HepG2 (cell line): ENCODE results near the gene NOL4L. TPM values are rescaled to one million over a fixed set of nuclear protein-coding genes. Genes with fewer than 3 reads are reported as not detected.

ENCODE experiments used
- AKAP8 ChIP-seq: sonication (generic); formaldehyde crosslinking; IDR thresholded peaks from 2 replicates; pipeline ENCODE4 v1.5.1; 2020; ENCODE audit warnings: mild to moderate bottlenecking, missing genetic modification reagents
- CEBPZ ChIP-seq: IDR thresholded peaks from 2 replicates; pipeline ENCODE4 v1.6.1; 2012; ENCODE audit warnings: low read length, improper control_type of control experiment
- ELF4 ChIP-seq: sonication (generic); formaldehyde crosslinking; IDR thresholded peaks from 2 replicates; pipeline ENCODE4 v1.5.0; 2020; ENCODE audit warnings: missing genetic modification reagents, mild to moderate bottlenecking, moderate library complexity, borderline replicate concordance
- HMG20A ChIP-seq: IDR thresholded peaks from 2 replicates; pipeline ENCODE4 v1.6.1; 2016; ENCODE audit warnings: borderline replicate concordance
- IRF2 ChIP-seq: IDR thresholded peaks from 2 replicates; pipeline ENCODE4 v1.6.1; 2018; ENCODE audit warnings: missing genetic modification reagents, missing compliant biosample characterization
- KDM5A ChIP-seq: fragments of 200-600 bp; sonication (generic); IDR thresholded peaks from 2 replicates; pipeline ENCODE4 v1.7.0; 2018; ENCODE audit warnings: antibody characterized with exemption, mild to moderate bottlenecking, low read length, borderline replicate concordance
- KLF15 ChIP-seq: sonication (generic); formaldehyde crosslinking; IDR thresholded peaks from 2 replicates; pipeline ENCODE4 v1.8.1; 2023; ENCODE audit warnings: borderline replicate concordance, mild to moderate bottlenecking, inconsistent platforms, missing genetic modification reagents, mixed read lengths
- MTA1 ChIP-seq: sonication (generic); formaldehyde crosslinking; IDR thresholded peaks from 2 replicates; pipeline ENCODE4 v1.4.0; 2020; ENCODE audit warnings: missing genetic modification reagents, mild to moderate bottlenecking, borderline replicate concordance
- MXD1 ChIP-seq: sonication (generic); formaldehyde crosslinking; IDR thresholded peaks from 2 replicates; pipeline ENCODE4 v1.4.0; 2020; ENCODE audit warnings: mild to moderate bottlenecking, missing genetic modification reagents
- MYC ChIP-seq: sonication (generic); formaldehyde crosslinking; IDR thresholded peaks from 2 replicates; pipeline ENCODE4 v1.9.0; 2021; ENCODE audit warnings: missing genetic modification reagents, borderline replicate concordance
- PHF8 ChIP-seq: sonication (generic); formaldehyde crosslinking; IDR thresholded peaks from 2 replicates; pipeline ENCODE4 v1.5.0; 2020; ENCODE audit warnings: missing genetic modification reagents
- REPIN1 ChIP-seq: sonication (generic); formaldehyde crosslinking; IDR thresholded peaks from 2 replicates; pipeline ENCODE4 v1.8.0; 2022; ENCODE audit warnings: missing genetic modification reagents, low read depth, mild to moderate bottlenecking, borderline replicate concordance
- SMAD1 ChIP-seq: sonication (generic); formaldehyde crosslinking; IDR thresholded peaks from 2 replicates; pipeline ENCODE4 v1.4.0; 2020; ENCODE audit warnings: missing genetic modification reagents, low read depth, mild to moderate bottlenecking, borderline replicate concordance
- SOX13 ChIP-seq, 3 experiments: fragments of 450-650 bp in 1 of 3; sonication (generic) in 1 of 3; formaldehyde crosslinking in 1 of 3; IDR thresholded peaks in 2 of 3; conservative IDR thresholded peaks in 1 of 3; 2 replicates each; pipeline versions ENCODE4 v1.5.0 to v1.6.1; 2016 to 2020; ENCODE audit warnings: antibody characterized with exemption in 1 of 3, mild to moderate bottlenecking in 1 of 3, missing compliant biosample characterization in 1 of 3, missing genetic modification reagents in 1 of 3, moderate library complexity in 1 of 3
- SOX5 ChIP-seq: IDR thresholded peaks from 2 replicates; pipeline ENCODE4 v1.6.1; 2016; ENCODE audit warnings: borderline replicate concordance
- XBP1 ChIP-seq: sonication (generic); formaldehyde crosslinking; IDR thresholded peaks from 2 replicates; pipeline ENCODE4 v1.5.0; 2020; ENCODE audit warnings: missing genetic modification reagents
- ZFP91 ChIP-seq: sonication (generic); formaldehyde crosslinking; IDR thresholded peaks from 2 replicates; pipeline ENCODE4 v1.9.0; 2022; ENCODE audit warnings: missing genetic modification reagents, mild to moderate bottlenecking, borderline replicate concordance
- ZNF121 ChIP-seq: sonication (generic); formaldehyde crosslinking; IDR thresholded peaks from 2 replicates; pipeline ENCODE4 v1.5.0; 2020; ENCODE audit warnings: mild to moderate bottlenecking, missing genetic modification reagents
- ZNF44 ChIP-seq: sonication (generic); formaldehyde crosslinking; IDR thresholded peaks from 2 replicates; pipeline ENCODE4 v1.5.1; 2020; ENCODE audit warnings: mild to moderate bottlenecking, missing genetic modification reagents
- polyA plus RNA-seq, 8 experiments: library from polyadenylated mRNA; depleted of rRNA in 3 of 8; stranded (reverse) in 7 of 8; unstranded in 1 of 8; fragments of >200 nt; fragmentation: Illumina TruSeq in 4 of 8; extraction: Trizol in 4 of 8; gene quantifications; 2 replicates each; pipeline versions ENCODE4 v1.2.1 to v1.2.3, GENCODE V29; 2011 to 2016; ENCODE audit warnings: low read depth in 4 of 8, missing spikeins in 1 of 8, mixed read lengths in 1 of 8; ENCODE audit not compliant: insufficient read depth in 1 of 8
- total RNA-seq, 5 experiments: library from RNA; depleted of rRNA; stranded (reverse); fragments of >200 nt; fragmentation: Illumina TruSeq; extraction: Trizol; gene quantifications; 2 replicates each; pipeline ENCODE4 v1.2.3, GENCODE V29; 2016; ENCODE audit warnings: low read depth in 1 of 5

Gene NOL4L
- total and polyA plus RNA-seq, 2 of the 13 experiments (the other 11 are each of a cell fraction or from before 2014, with no cell fraction given): 16.6 to 35.4 TPM

GRCh38 chr20:32474967-32475811 lies 109.9 kb downstream of the NOL4L start (continued):
- TF ChIP-seq ZNF121 (CRISPR knock-in tag) (peak; percentile 64; the same call in 1 of the 2 replicates), CEBPZ (no peak), KLF15 (peak; percentile 45; the same call in 1 of the 2 replicates), SOX5 (CRISPR knock-in tag) (peak; percentile 54), SOX13 (IDR thresholded peaks at IDR 0.05) (no peak), SOX13 (CRISPR knock-in tag; conservative IDR thresholded peaks at IDR 0.05 in 1 of 2, IDR thresholded peaks at IDR 0.05 in 1 of 2) (peak in 1 of 2 experiments; percentile 47; a peak in 2 of 4 replicates), IRF2 (CRISPR knock-in tag) (peak; percentile 76), AKAP8 (no peak), XBP1 (CRISPR knock-in tag) (no peak), ZNF44 (CRISPR knock-in tag) (0 out of 2 replicates have a peak, but pooled peaks have one; percentile 39), MYC (peak; percentile 80), ZFP91 (CRISPR knock-in tag) (peak; percentile 57; the same call in 1 of the 2 replicates), REPIN1 (CRISPR knock-in tag) (peak; percentile 73; the same call in 1 of the 2 replicates), SMAD1 (CRISPR knock-in tag) (peak; percentile 60; the same call in 1 of the 2 replicates), HMG20A (CRISPR knock-in tag) (peak; percentile 14; the same call in 1 of the 2 replicates), PHF8 (CRISPR knock-in tag) (0 out of 2 replicates have a peak, but pooled peaks have one; percentile 32), MXD1 (CRISPR knock-in tag) (peak; percentile 56), KDM5A (no peak), MTA1 (CRISPR knock-in tag) (peak; percentile 92), ELF4 (CRISPR knock-in tag) (no peak; the same call in 1 of the 2 replicates)
